Measurements from ENCODE around the gene IGFBP5. TPM values are rescaled to one million over a fixed set of nuclear protein-coding genes. Genes with fewer than 3 reads are reported as not detected.

IGFBP5 gene
- total and polyA plus RNA-seq, 2 of the 8 experiments (the other 6 are each of a cell fraction or from before 2014, with no cell fraction given): 2.2 to 2.5 TPM

DNA sequence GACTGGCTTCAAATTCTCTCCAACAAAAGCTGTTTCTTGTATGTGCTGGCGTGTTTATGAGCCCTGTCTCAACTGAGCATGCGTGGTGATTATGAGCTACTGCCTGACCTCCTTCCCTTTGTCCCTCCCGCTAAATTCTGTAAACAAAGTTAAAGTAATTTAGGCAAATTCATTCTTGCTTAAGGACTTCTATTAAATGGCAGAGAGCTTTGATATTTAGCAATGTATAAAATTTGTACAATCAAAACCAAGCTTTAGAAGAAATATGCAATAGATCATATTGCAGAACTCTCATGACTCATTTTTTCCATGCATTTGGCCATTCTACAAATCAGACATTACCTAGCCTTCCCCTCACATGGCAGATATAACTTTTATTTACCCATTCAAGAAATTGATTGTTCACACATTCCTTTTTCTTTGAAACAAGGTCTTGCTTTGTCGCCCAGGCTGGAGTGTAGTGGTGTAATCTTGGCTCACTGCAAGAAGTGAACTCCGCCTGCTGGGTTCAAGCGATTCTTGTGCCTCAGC is 43.9 kb downstream of the IGFBP5 start (continued):
- no peak for TF ChIP-seq HDAC2 (IDR thresholded peaks at IDR 0.05; ENCODE audit: borderline replicate concordance in 1 of 2, low read depth in 2 of 2, low read length in 2 of 2)

Data from H1 (cell line).